ENCODE results near the gene RBMX.
"Not testable (repeated sequence)": the region's sequence is repeated elsewhere in the genome, so short reads cannot be mapped to it uniquely, and the experiment has no call there.

The RBMX gene

GRCh38 chrX:136874114-136874513 is 6.4 kb downstream of the RBMX start:
- DNase-seq = not testable (repeated sequence)

- DNase-seq = not testable (repeated sequence)
These were observed 7.3 kb downstream of the RBMX start for GRCh38 chrX:136873210-136873609.

- DNase-seq = no peak
These were observed 8.3 kb downstream of the RBMX start for GRCh38 chrX:136872091-136872700.

- no peak for DNase-seq
These were observed 10.5 kb downstream of the RBMX start for GRCh38 chrX:136870064-136870463.

- DNase-seq = no peak
These were observed 12.1 kb downstream of the RBMX start for GRCh38 chrX:136868283-136869055.

- no peak for DNase-seq
These were observed 13.0 kb downstream of the RBMX start for GRCh38 chrX:136867518-136867917.

GRCh38 chrX:136867096-136867491 is 13.4 kb downstream of the RBMX start:
- no peak for DNase-seq

- DNase-seq = no peak
These were observed 14.0 kb downstream of the RBMX start for GRCh38 chrX:136866337-136867095.

GRCh38 chrX:136865270-136866158 is 15.0 kb downstream of the RBMX start:
- no peak for DNase-seq

GRCh38 chrX:136863826-136864225 is 16.7 kb downstream of the RBMX start:
- DNase-seq = no peak

GRCh38 chrX:136862546-136862945 is 18.0 kb downstream of the RBMX start:
- DNase-seq = no peak

- DNase-seq = no peak
These were observed 18.6 kb downstream of the RBMX start for GRCh38 chrX:136861877-136862276.

- no peak for DNase-seq
These were observed 22.3 kb downstream of the RBMX start for GRCh38 chrX:136858007-136858756.

- no peak for DNase-seq
These were observed 24.0 kb downstream of the RBMX start for GRCh38 chrX:136856551-136856950.

- no peak for DNase-seq
These were observed 24.5 kb downstream of the RBMX start for GRCh38 chrX:136856050-136856449.

GRCh38 chrX:136851526-136851925 is 29.0 kb downstream of the RBMX start:
- DNase-seq = no peak

GRCh38 chrX:136850441-136851175 is 29.9 kb downstream of the RBMX start:
- DNase-seq = no peak

GRCh38 chrX:136849395-136849794 is 31.1 kb downstream of the RBMX start:
- no peak for DNase-seq

GRCh38 chrX:136847874-136848273 is 32.7 kb downstream of the RBMX start:
- DNase-seq = no peak

- DNase-seq = no peak
These were observed 41.3 kb downstream of the RBMX start for GRCh38 chrX:136839196-136839595.

GRCh38 chrX:136835761-136836160 is 44.8 kb downstream of the RBMX start:
- no peak for DNase-seq

All from hippocampal formation (tissue), 2 donors.